ENCODE results near the gene CRISPLD2.

Gene CRISPLD2

GRCh38 chr16:84819644-84820304, at the start of gene CRISPLD2:
TSS of gene CRISPLD2 (plus strand) at chr16:84819985. CDS start at chr16:84838496, 18,511 bp downstream.
- peak; percentile 90 for DNase-seq

- DNase-seq = no peak
Measured at GRCh38 chr16:84773312-84773711, 46.5 kb upstream of the CRISPLD2 start.

- DNase-seq = peak; percentile 79
Measured at GRCh38 chr16:84774810-84775209, 45.0 kb upstream of the CRISPLD2 start.

- no peak for DNase-seq
Measured at GRCh38 chr16:84775262-84775810, 44.4 kb upstream of the CRISPLD2 start.

- no peak for DNase-seq
Measured at GRCh38 chr16:84777435-84777834, 42.4 kb upstream of the CRISPLD2 start.

DNA sequence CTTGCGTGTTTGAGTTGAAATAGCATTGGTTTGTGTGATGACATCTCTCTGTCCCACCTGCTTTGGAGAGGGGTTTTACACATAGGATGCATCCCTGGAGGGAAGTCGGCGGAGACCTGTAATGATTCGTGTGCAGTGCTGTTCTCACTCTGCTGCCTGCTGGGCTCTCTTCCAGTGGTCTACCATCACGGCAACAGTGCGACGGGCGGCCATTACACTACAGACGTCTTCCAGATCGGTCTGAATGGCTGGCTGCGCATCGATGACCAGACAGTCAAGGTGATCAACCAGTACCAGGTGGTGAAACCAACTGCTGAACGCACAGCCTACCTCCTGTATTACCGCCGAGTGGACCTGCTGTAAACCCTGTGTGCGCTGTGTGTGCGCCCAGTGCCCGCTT, 41.1 kb upstream of the CRISPLD2 start:
- DNase-seq = no peak

DNA sequence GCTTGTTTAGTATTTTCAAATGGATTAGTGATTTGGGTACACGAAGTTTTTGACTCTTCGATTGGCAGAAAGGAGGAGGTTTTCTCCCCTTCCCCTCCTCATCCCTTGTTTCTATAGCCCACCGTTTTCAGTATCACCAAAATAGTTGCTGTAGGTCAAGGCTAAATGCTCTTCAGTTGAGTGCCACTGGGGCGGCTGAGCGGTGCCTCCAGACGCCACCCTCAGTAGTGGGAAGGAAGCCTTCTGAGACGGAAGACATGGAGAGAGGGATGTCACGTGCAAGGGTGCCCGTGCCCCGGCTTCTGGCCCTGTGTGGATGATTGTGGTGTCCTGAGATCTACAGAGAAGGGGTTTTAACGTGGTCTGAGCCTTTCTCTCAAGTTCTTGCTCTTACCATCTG, 39.7 kb upstream of the CRISPLD2 start:
- DNase-seq = no peak

- no peak for DNase-seq
Measured at GRCh38 chr16:84780544-84781376, 39.0 kb upstream of the CRISPLD2 start.

DNA sequence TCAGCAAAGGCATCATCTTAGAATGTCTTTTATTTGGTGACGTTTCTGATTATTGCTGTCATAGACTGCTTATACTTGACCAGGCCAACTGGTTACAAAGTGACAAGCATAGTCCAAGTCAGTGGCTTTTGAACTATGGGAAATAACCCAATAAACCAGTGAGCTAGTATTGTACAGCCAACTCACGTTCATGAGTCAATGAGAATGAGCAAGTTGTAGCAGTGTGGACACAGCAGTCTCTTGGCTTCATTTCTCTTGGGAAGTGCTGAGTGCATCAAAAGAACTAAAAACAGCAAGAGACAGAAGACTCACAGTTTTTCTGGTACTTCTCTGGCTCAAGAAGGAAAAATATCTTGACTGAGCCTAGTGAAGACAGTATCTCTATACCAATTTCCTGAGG, 36.9 kb upstream of the CRISPLD2 start:
- no peak for DNase-seq

- peak; percentile 91 for DNase-seq
Measured at GRCh38 chr16:84785843-84786581, 33.8 kb upstream of the CRISPLD2 start.

- no peak for DNase-seq
Measured at GRCh38 chr16:84786605-84787262, 33.1 kb upstream of the CRISPLD2 start.

GRCh38 chr16:84787263-84787622, 32.5 kb upstream of the CRISPLD2 start:
- no peak for DNase-seq

DNA sequence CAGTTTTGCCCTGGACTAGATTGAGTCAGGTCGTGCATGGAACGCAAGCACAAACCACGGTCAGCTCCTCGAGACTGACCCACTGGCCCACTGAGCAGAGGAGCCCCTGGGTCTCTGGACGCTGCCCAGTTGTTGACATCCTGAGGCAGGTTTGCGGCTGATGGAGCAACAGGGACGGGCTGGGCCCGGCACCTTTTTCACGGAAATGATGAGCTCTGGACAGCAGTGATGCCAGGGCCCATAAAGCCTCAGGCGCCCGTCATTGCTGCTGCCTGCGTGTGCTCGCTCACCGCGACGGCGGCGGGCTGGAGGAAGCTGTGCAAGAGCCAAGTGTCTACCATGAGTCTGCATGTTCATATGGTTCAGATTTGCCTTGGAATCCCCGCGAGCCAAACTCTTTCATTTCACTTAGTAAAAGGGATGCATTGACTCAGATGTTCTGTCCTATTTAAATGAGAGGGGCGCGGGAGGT, 30.8 kb upstream of the CRISPLD2 start:
- peak; percentile 87 for DNase-seq

- no peak for DNase-seq
Measured at GRCh38 chr16:84789431-84789830, 30.4 kb upstream of the CRISPLD2 start.

GRCh38 chr16:84790301-84790700, 29.5 kb upstream of the CRISPLD2 start:
- no peak for DNase-seq

GRCh38 chr16:84791088-84791487, 28.7 kb upstream of the CRISPLD2 start:
- peak; percentile 57 for DNase-seq

DNA sequence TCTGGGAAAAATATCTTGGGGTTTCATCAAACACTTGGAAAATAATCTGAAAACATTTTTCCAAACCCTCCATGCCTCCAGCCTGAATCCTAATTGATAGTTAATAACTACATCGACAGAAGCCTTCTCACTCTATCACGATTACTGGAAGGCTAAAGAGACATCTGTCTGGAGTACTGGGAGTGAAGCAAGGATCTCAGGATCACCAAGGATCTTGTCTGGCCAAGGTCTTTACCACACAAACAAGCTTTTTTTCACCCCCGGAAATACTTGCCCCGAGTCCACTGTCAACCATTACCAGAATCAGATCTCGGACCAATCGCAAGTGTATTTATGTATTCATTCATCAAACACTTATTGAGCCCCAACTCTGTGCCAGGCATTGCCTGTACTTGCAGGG, 28.3 kb upstream of the CRISPLD2 start:
- no peak for DNase-seq

DNA sequence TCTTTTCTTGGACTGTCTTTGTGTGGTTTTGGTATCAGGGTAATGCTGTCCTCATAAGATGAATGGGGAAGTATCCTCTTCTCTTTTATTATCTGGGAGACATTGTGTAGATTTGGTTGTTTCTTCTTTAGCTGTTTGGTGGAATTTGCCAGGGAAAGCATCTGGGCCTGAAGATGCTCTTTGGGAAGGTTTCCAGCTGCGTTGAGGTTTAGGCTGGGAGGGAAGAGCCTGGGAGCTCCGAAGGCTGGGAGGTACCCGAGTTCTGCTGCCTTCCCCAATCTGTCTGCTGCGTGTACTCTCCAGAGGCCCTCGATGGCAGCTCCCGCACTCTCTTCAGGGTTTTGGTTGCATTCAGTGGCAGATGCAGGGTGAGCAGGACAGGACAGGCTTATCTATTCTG, 25.6 kb upstream of the CRISPLD2 start:
- no peak for DNase-seq

DNA sequence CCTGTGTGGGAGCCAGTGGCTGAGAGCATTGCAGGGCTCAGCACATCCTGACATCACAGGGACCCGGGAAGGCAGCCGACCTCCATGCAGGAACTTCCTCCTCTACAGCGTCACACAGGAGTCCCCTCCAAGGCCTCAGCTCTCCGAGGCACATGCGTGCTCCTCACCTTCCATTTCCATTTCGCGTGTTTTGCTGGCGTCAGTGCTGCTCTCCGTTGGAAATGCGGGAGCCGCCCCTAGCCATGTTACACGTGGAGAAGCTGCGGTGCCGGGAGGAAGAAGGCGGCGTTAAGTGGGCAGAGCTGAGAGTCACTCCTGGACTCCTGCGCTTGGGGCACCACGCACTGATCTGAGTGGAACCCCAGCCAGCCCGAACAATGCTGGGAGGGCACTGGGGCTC, 25.2 kb upstream of the CRISPLD2 start:
- DNase-seq = no peak

DNA sequence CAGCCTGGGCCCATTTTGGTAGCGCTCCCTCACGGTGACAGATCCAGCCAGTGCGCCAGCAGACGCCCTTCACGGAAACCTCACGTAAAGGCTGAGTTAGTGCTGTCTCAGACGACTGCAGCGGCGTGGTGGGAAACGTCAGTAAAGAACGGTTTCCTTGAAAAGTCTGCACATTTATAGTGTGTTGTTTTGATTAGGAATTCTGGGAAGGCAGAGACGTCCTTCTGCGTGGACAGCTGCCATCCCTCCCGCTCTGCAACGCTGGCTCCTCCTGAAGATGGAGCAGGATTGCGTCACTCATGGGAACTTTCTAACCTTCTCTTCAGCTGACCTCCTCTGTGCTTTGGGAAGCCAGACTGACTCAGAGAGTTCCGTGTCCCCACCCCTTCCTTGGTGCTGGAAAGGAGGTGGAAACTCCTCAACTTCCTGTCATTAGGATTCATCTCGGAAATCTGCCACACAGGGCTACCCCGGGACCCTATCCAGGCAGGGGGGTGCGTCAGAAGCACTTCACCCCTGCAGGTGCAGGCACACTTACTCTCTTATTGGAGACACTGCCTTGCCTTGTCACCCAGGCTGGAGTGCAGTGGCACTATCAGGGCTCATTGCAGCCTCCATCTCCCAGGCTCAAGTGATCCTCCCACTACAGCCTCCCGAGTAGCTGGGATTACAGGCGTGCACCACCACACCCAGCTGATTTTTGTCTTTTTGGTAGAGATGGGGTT, 24.3 kb upstream of the CRISPLD2 start:
- DNase-seq = peak; percentile 89

DNA sequence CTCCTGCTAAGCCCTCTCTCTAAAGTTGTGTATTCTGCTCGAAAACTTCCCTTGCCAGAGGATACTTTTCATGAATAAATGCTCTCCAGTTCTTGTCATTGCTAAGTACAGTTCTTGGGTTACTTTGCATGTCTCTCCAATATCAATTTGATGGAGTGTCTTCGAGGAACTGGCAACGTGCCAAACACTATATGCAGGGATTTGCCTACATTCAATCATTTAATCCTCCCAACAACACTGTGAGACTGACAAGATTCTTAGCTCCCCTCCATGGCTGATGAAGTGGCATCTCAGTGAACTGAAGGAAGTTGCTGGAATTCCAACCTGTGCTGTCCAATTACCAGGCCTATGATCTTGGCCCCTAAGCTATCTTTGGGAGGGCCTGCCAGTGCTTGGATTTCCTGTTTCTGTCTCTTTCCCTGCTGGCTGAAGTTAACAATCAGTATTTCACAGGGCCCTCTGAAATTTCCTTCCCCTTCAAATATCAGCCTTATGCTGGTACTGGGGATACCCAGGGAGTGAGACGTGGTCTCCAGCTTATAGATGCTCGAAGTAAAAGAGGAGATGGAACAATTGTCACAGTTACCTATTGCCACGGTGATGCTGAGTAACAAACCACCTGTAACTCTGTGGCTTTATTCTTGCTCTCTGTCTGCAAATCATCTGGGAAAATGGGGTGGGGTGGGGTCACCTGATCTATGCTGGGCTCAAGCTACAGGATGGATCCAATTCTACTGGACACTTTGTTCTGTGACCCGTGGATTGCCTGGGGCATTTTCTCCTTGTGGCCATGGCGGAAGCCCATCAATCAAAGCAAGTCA, 19.4 kb upstream of the CRISPLD2 start:
- DNase-seq = no peak
